ENCODE data around the gene MRPL33.

The MRPL33 gene

GRCh38 chr2:27810455-27810854 is 38.9 kb downstream of the MRPL33 start:
- no peak for DNase-seq

GRCh38 chr2:27811768-27812167 is 40.2 kb downstream of the MRPL33 start:
- no peak for DNase-seq

DNA sequence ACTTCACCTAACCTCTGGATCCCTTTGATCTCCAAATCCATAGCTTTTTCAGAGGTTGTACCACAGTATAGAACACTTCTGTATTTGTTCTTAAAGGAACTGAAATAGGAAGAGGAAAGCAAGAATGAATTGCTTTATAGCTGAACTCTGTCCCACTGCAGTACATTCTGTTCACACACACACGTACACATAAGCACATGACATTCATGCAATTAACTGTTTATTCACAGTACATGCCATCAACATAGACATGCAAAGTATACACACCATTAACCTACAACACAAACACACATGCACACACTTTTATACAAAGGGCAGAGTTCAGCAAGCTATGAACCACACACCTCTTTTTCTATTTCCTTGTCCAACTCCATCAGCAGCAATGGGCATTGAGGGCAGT is 43.2 kb downstream of the MRPL33 start:
- DNase-seq, result no peak

- no peak for DNase-seq
These were observed 44.4 kb downstream of the MRPL33 start for GRCh38 chr2:27815860-27816438.

GRCh38 chr2:27822049-27822448 is 50.5 kb downstream of the MRPL33 start:
- DNase-seq, result no peak

DNA sequence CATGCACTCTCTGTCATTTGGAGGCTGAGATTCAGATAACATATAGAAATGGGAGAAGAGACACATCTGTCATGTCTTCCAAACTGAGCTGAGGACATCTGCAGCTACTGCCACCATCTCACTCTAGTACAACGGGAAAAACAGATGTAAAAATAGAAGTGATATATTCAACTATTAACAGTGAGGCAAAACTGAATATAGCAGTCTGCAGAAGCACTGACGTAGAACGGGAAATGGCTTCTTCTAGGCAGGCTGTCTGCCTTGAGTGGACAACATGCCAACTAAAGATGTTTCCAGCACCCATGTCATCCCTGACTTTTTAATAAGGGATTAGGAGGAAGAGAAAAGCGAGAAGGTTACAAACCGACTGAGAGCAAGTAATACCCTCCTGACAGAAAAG is 51.6 kb downstream of the MRPL33 start:
- DNase-seq, result no peak

DNA sequence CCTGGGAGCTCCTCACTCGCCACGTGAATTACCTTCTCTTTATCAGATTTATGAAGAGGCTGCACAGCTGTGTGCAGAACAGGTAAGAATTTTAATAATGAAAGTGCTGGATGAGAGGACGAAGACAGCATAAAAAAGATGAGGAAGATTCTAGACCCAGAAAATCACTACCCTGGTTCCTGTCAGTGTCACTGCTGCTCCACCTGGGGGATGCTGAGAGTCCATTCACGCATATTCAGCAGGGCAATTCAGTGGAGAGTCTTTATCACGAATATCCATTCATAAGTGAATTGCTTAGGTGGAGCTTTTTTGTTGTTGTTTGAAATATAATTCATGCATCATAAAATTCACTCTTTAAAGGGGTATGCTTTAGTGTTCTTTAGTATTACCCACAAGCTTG is 52.0 kb downstream of the MRPL33 start:
- DNase-seq, result no peak

- DNase-seq, result no peak
These were observed 52.9 kb downstream of the MRPL33 start for GRCh38 chr2:27824401-27824800.

DNA sequence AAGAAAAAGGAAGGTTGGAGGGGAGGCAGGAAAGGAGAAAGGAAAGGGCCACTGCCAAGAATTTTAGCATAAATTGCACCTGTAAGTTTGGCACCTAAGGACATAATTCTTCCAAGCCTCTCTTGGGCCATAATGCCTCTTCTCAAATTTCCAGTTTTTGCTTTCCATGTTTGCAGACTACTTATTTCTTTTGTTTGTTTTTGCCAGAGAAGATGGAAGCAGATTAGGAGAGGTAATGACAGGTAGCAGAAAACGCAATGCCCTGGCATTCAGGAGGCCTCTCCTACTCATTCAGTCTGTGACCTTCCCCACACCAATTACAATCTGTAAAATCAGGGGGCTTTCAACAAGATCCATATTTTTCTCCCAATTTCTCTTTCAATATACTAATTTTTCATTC is 56.8 kb downstream of the MRPL33 start:
- DNase-seq, result no peak
